Activated naive CD8-positive, alpha-beta T cell treated with anti-CD3 and anti-CD28 coated beads, Interleukin-2, amount 50 U/mL, for 24 hours (primary cell): ENCODE results near the gene C19orf33.

Experiments
- ATAC-seq: fragments of 150-1000 bp; cut with Tn5 transposase; one replicate; pipeline ENCODE4 v1.10.0; 2021
- DNase-seq: peaks from one replicate; pipeline ENCODE4 v3.0.0; 2021
- H3K27ac Mint-ChIP-seq: one replicate; pipeline ENCODE4 v1.8.0; 2021; ENCODE audit warnings: mild to moderate bottlenecking, mixed read lengths
- H3K27me3 Mint-ChIP-seq: one replicate; pipeline ENCODE4 v1.8.0; 2021; ENCODE audit warnings: mixed read lengths
- H3K36me3 Mint-ChIP-seq: one replicate; pipeline ENCODE4 v1.8.0; 2021; ENCODE audit warnings: low read depth, mixed read lengths
- H3K4me1 Mint-ChIP-seq: one replicate; pipeline ENCODE4 v1.8.0; 2021; ENCODE audit warnings: mixed read lengths
- H3K4me3 Mint-ChIP-seq: one replicate; pipeline ENCODE4 v1.8.0; 2021; ENCODE audit warnings: mild to moderate bottlenecking, moderate library complexity, mixed read lengths
- H3K9me3 Mint-ChIP-seq: one replicate; pipeline ENCODE4 v1.8.0; 2021; ENCODE audit warnings: mixed read lengths

Gene C19orf33

DNA sequence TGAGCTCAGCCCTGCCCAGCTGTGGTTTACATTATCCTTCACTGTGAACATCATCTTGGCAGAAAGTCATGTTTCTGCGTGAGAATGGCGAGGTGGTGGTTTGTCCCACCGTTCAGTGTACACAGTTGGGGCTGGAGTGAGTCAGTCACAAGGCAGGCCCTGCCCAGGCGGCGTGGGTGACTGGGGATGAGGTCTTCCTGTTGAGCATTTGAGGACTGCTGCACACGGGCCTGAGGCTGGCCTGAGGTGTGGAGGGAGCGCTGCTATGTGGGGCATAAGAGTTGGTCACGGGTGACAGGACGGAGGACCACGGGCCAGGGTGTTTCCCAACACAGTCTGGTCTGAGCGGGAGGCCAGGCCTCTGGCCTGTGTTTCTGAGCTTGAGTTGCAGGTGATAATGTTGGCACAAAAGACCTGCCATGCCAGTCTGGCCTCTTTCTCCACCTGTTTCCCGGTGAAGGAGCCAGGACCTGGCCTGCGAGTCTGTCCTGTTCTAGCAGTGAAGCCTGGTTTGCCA lies 13.4 kb upstream of the C19orf33 start:
- H3K27ac Mint-ChIP-seq, result no peak overlapping the region
- no peak overlapping the region for H3K4me3 Mint-ChIP-seq
- no peak for ATAC-seq
- no peaks in the 10 kb centered on the region for H3K27me3 Mint-ChIP-seq
- H3K36me3 Mint-ChIP-seq, result no peaks in the 10 kb centered on the region
- H3K9me3 Mint-ChIP-seq, result no peaks in the 10 kb centered on the region
- DNase-seq, result no peak
- H3K4me1 Mint-ChIP-seq, result no peaks in the 10 kb centered on the region

DNA sequence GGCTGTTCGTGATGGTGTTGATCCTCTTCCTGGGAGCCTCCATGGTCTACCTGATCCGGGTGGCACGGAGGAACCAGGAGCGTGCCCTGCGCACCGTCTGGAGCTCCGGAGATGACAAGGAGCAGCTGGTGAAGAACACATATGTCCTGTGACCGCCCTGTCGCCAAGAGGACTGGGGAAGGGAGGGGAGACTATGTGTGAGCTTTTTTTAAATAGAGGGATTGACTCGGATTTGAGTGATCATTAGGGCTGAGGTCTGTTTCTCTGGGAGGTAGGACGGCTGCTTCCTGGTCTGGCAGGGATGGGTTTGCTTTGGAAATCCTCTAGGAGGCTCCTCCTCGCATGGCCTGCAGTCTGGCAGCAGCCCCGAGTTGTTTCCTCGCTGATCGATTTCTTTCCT lies 12.2 kb upstream of the C19orf33 start:
- no peak for ATAC-seq
- Mint-ChIP-seq H3K9me3 (no peaks in the 10 kb centered on the region), H3K27me3 (no peaks in the 10 kb centered on the region), H3K4me3 (no peak overlapping the region), H3K36me3 (no peaks in the 10 kb centered on the region), H3K27ac (no peak overlapping the region), H3K4me1 (no peaks in the 10 kb centered on the region)
- no peak for DNase-seq

DNA sequence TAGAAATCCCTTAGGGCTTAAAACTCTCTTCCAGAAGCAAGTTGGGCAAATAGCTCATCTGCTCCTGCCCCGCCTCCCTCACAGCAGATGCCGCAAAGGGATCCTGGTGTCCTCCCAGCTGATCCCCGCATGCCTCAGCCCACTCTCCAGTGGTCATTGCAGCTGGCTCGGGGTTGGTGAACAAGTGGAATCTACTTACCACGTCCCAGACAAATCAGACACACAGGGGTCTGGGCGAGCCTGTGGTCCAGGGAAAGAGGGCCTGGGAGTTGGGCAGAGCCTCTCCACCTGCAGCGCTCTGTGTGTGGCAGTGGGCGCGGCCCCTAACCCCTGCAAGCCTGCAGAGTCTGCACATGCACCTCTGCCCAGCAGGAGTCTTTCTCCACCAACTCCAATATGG lies 10.8 kb upstream of the C19orf33 start:
- H3K36me3 Mint-ChIP-seq, result no peaks in the 10 kb centered on the region
- ATAC-seq (no peak), DNase-seq (no peak)
- H3K4me1 Mint-ChIP-seq, result no peaks in the 10 kb centered on the region
- H3K27me3 Mint-ChIP-seq, result no peaks in the 10 kb centered on the region
- H3K4me3 Mint-ChIP-seq, result no peak overlapping the region
- no peak overlapping the region for H3K27ac Mint-ChIP-seq
- H3K9me3 Mint-ChIP-seq, result no peaks in the 10 kb centered on the region

DNA sequence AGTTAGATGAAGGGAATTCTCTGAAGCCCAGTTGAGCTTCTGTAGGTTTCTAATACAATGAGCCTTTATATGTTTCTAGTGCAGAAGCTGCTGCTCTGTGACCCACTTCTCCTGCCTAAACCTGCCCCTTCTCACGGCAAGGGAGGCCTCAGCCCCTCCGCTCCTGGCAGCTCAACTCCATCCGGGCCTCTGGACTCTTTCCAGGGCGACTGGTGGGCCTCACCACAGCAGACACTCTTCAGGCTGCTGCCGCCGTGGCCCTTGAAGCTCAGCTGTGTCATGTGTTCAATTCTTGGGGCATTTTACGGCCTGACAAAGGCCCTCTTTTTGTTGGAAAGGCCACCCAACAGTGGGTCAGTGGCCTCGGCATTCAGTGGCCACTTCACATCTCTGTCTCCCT lies 10.0 kb upstream of the C19orf33 start:
- Mint-ChIP-seq H3K4me3 (no peak overlapping the region), H3K27ac (no peak overlapping the region)

GRCh38 chr19:38298821-38299680 lies 5.0 kb upstream of the C19orf33 start:
- no peak for DNase-seq
- Mint-ChIP-seq H3K9me3 (no peaks in the 10 kb centered on the region), H3K36me3 (no peaks in the 10 kb centered on the region), H3K4me3 (no peak overlapping the region), H3K4me1 (no peaks in the 10 kb centered on the region), H3K27ac (no peak overlapping the region), H3K27me3 (no peaks in the 10 kb centered on the region)
- no peak for ATAC-seq

More for the DNA sequence above, 10.0 kb upstream of the C19orf33 start:
- Mint-ChIP-seq H3K27me3 (no peaks in the 10 kb centered on the region), H3K9me3 (no peaks in the 10 kb centered on the region), H3K36me3 (no peaks in the 10 kb centered on the region), H3K4me1 (no peaks in the 10 kb centered on the region)
- ATAC-seq (no peak), DNase-seq (no peak)

DNA sequence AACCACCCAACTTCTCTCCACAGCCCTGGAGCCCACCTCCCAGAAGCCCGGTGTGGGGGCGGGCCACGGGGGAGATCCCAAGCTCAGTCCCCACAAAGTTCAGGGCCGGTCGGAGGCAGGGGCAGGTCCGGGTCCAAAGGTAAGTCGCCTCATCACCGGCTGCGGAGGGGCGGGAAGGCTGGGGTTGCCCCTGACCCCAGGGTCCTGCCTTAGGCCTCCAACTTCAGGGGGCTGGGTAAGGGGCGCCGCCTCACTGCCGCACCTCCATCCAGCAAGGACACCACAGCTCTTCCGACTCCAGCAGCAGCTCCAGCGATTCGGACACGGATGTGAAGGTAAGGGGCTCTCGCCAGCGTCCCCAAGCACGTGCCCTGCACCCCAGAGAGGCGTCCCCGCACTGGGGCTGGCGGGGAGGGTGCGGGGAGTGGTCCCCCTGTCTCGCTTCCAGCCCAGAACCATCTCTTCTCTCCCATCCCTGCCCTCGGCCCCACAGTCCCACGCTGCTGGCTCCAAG lies 358 bp downstream of the C19orf33 start:
- no peak for DNase-seq
- H3K27me3 Mint-ChIP-seq, result no peaks in the 10 kb centered on the region
- ATAC-seq, result no peak
- no peak overlapping the region for H3K27ac Mint-ChIP-seq
- H3K4me3 Mint-ChIP-seq, result no peak overlapping the region
- no peaks in the 10 kb centered on the region for H3K4me1 Mint-ChIP-seq
- H3K36me3 Mint-ChIP-seq, result peaks cover 3% of the 10 kb centered on the region
- H3K9me3 Mint-ChIP-seq, result no peaks in the 10 kb centered on the region

DNA sequence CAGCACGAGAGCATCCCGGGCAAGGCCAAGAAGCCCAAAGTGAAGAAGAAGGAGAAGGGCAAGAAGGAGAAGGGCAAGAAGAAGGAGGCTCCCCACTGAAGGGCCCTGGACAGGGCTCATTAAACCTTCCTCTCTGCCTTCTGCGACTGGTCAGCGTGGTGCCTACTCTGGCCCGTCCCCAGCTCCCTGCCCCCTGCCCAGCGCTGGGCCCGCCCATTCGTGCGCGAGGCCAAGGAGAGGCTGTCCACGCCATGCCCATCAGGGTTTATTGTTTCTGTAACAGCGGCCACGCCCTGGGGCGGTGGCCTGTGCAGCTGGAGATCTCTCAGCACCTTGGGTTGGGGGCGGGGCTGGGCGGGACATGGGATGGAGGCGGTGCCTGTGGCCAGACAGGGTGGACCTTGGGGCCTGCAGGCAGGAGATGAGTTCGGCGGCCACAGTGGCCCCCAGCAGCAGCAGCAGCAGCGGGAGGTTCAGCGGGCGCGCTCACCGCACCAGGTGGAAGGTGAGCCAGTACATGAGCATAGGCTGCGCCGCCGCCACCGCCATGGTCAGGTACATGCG lies 897 bp downstream of the C19orf33 start:
- Mint-ChIP-seq H3K4me3 (no peak overlapping the region), H3K27me3 (no peaks in the 10 kb centered on the region), H3K27ac (no peak overlapping the region), H3K4me1 (no peaks in the 10 kb centered on the region), H3K36me3 (peaks cover 3% of the 10 kb centered on the region), H3K9me3 (no peaks in the 10 kb centered on the region)
- no peak for DNase-seq
- ATAC-seq, result no peak

GRCh38 chr19:38306236-38306635 lies 2.2 kb downstream of the C19orf33 start:
- Mint-ChIP-seq H3K27ac (no peak overlapping the region), H3K4me1 (no peaks in the 10 kb centered on the region), H3K27me3 (no peaks in the 10 kb centered on the region), H3K4me3 (no peak overlapping the region), H3K36me3 (peaks cover 6% of the 10 kb centered on the region), H3K9me3 (peaks cover 4% of the 10 kb centered on the region)
- DNase-seq (no peak), ATAC-seq (no peak)

DNA sequence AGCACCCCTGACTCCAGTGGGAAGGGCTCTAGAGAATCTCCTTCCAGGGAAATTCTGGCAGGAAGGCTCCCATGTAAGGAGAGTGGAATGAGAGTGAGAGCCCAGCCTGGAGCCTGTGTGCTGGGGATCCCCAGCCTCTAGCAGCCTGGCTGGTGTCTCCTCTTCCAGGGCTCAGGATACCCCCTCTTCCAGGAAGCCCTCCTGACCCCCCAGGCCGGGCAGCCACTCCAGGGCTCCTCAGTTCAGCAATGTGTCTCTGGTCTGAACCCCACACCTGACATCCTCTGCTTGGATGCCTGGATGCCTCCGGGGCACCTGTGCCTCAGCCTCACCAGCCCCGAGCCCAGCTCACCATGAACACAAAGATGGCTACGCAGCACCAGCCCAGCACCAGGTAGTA lies 3.0 kb downstream of the C19orf33 start:
- H3K27ac Mint-ChIP-seq, result no peak overlapping the region
- peaks cover 8% of the 10 kb centered on the region for H3K36me3 Mint-ChIP-seq
- no peaks in the 10 kb centered on the region for H3K27me3 Mint-ChIP-seq
- no peak for ATAC-seq
- no peak for DNase-seq
- no peaks in the 10 kb centered on the region for H3K4me1 Mint-ChIP-seq
- peaks cover 4% of the 10 kb centered on the region for H3K9me3 Mint-ChIP-seq
- H3K4me3 Mint-ChIP-seq, result no peak overlapping the region

DNA sequence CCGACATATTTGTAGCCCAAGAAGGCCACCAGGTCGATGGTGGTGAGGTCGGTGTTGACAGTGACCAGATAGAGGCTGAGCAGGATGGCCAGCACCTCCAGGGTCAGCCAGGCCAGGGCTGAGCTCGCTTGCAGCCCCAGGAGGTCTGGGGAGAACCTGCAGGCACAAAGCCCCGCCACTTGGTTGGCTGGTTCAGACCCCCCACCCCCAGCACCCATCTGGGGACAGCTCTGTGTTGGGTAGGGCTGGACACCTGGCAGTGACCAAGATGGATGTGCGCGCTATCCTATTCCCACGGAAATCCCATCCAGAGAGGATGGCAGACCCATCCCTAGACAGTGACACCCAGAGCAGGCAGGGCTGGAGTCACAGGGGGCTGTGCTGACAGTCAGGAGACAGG lies 3.5 kb downstream of the C19orf33 start:
- no peaks in the 10 kb centered on the region for H3K4me1 Mint-ChIP-seq
- H3K27ac Mint-ChIP-seq, result no peak overlapping the region
- no peak for DNase-seq
- H3K4me3 Mint-ChIP-seq, result no peak overlapping the region
- peaks cover 4% of the 10 kb centered on the region for H3K9me3 Mint-ChIP-seq
- no peaks in the 10 kb centered on the region for H3K27me3 Mint-ChIP-seq
- ATAC-seq, result no peak
- peaks cover 8% of the 10 kb centered on the region for H3K36me3 Mint-ChIP-seq

DNA sequence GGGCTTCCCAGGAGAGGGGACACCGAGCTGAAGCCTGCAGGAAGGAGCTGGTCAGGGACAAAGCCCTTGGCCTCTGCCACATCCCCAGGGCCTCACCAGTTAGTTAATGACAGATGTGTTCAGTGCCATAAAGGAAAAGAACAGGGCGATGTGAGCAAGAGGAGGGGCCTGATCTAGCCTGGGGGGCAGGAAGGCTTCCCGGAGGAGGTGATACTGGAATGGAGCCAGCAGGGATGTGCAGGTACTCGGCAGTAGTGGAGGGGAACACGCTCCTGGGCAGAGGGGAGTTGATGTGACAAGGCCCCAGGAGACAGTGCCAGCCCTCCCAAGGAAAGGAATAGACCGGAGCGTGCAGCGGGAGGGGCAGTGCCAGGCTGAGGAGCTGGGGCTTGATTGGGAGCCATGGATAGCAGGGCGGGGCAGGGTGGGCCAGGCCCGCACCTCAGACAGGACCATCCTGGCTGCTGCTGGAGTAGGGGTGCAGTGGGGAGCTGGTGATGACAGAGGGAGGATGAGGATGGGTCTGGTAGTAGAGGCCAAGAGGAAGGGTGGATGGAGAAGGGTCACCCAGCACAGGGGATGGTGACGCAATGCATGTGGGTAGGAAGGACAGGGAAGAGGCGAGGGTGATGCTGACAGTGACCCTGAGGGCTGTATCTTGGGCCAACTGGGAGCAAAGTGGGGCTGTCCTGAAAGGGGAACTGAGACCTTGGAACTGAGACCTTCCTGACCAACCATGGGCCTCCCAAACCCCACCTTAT lies 4.1 kb downstream of the C19orf33 start:
- Mint-ChIP-seq H3K4me3 (no peak overlapping the region), H3K4me1 (no peaks in the 10 kb centered on the region), H3K36me3 (peaks cover 8% of the 10 kb centered on the region), H3K9me3 (peaks cover 4% of the 10 kb centered on the region), H3K27ac (no peak overlapping the region), H3K27me3 (no peaks in the 10 kb centered on the region)
- ATAC-seq, result no peak
- DNase-seq, result no peak

- DNase-seq, result no peak
- H3K9me3 Mint-ChIP-seq, result peaks cover 4% of the 10 kb centered on the region
- peaks cover 4% of the 10 kb centered on the region for H3K4me1 Mint-ChIP-seq
- H3K36me3 Mint-ChIP-seq, result peaks cover 8% of the 10 kb centered on the region
- no peaks in the 10 kb centered on the region for H3K27me3 Mint-ChIP-seq
- no peak overlapping the region for H3K27ac Mint-ChIP-seq
- no peak for ATAC-seq
- H3K4me3 Mint-ChIP-seq, result no peak overlapping the region
These were observed 5.0 kb downstream of the C19orf33 start for GRCh38 chr19:38308926-38309614.

GRCh38 chr19:38309615-38310278 lies 5.7 kb downstream of the C19orf33 start:
- ATAC-seq (no peak), DNase-seq (no peak)
- Mint-ChIP-seq H3K27me3 (no peaks in the 10 kb centered on the region), H3K36me3 (peaks cover 8% of the 10 kb centered on the region), H3K27ac (no peak overlapping the region), H3K4me3 (no peak overlapping the region), H3K9me3 (peaks cover 4% of the 10 kb centered on the region), H3K4me1 (peaks cover 6% of the 10 kb centered on the region)

- DNase-seq, result no peak
- no peak overlapping the region for H3K4me3 Mint-ChIP-seq
- no peaks in the 10 kb centered on the region for H3K27me3 Mint-ChIP-seq
- peaks cover 8% of the 10 kb centered on the region for H3K36me3 Mint-ChIP-seq
- peaks cover 4% of the 10 kb centered on the region for H3K9me3 Mint-ChIP-seq
- H3K27ac Mint-ChIP-seq, result no peak overlapping the region
- H3K4me1 Mint-ChIP-seq, result peaks cover 10% of the 10 kb centered on the region
- no peak for ATAC-seq
These were observed 6.2 kb downstream of the C19orf33 start for GRCh38 chr19:38310279-38310670.
